Occipital lobe (tissue), 2 donors: ENCODE measurements around the gene SLX4. TPM values are rescaled to one million over a fixed set of nuclear protein-coding genes. Genes with fewer than 3 reads are reported as not detected.

Experiments used
- DNase-seq: peaks from one replicate; lab custom pipeline; 2025; lab: John Stamatoyannopoulos, UW
- total RNA-seq: library from RNA; depleted of rRNA; stranded (reverse); fragments of >200 nt; gene quantifications from one replicate; pipeline ENCODE4 v1.2.3, GENCODE V29; 2014

Gene SLX4
- total RNA-seq, 1 donor from 2014 or later, result 6.2 TPM

DNA sequence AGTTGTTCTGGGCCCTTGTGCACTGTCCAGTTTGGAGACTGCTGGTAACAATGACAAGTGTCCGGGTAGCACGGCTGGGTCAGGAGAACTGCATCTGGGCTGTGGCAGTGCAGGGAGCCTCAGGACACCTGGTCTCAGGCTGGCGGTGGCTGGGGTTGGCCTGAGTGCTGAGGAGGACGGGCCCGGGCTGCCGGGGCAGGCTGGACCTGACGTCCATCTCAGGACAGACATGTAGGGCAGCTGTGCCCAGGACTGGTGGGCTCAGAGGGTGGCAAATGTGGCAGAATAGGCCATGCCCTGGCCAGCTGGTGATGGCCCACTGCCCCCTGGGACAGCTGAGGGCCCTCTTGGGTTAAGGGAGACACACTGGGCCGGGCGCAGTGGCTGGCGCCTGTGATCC lies 30.0 kb downstream of the SLX4 start:
- no peak for DNase-seq

DNA sequence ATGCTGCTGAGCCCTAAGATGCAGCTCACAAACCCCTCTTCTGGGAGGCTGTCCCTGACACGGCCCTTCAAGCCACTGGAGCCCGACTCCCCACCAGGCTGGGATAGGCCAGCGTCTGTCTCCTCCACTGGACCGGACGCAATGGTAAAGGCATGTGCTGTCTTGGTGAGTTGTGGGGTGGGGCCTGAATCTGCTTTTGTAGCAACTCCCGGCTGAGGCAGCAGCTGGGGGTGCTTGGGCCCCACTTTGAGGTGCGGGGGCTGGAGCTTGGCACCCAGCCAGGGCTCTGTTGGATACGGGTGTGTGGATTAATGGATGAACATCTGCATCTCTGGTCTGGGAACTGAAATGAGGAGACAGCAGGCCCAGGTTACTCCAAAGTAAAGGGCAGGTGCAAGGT lies 30.7 kb downstream of the SLX4 start:
- no peak for DNase-seq

DNA sequence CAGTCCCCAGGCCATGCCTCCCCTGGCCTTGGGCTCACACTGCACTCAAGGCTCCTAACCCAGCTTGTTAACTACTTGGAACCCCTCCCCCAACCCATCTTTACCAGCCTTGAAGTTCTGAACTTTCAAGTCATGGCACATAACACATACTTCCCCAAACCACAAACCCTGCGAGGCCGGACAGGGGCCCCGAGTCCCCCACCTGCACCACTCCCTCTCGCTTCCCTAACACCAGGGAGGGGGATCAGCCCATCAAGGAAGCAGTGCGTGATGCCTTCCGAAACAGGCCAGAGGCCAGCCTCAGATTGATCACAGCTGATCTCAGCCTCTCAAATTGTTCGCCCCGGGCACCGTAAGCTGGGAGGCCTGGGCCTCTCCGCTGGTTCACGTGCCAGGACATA lies 31.2 kb downstream of the SLX4 start:
- DNase-seq, result no peak

DNA sequence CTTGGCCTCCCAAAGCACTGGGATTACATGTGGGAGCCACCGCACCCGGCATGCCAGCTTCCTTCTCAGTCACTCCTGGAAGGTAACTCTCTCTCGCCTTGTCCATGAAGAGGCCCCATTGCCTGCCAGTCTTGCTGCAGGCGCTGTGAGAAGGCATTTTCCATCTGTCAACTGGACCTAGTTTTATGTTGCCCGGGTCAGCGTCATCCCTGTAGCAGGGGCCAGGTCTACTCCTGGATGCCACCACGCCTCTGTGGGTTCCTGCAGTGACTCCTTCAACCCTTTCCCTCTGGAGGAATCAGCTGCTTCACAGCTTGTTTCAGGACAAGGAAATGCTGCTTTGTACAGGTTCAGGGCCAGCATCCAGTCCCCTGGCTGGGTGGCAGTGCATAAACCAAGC lies 31.6 kb downstream of the SLX4 start:
- no peak for DNase-seq

DNA sequence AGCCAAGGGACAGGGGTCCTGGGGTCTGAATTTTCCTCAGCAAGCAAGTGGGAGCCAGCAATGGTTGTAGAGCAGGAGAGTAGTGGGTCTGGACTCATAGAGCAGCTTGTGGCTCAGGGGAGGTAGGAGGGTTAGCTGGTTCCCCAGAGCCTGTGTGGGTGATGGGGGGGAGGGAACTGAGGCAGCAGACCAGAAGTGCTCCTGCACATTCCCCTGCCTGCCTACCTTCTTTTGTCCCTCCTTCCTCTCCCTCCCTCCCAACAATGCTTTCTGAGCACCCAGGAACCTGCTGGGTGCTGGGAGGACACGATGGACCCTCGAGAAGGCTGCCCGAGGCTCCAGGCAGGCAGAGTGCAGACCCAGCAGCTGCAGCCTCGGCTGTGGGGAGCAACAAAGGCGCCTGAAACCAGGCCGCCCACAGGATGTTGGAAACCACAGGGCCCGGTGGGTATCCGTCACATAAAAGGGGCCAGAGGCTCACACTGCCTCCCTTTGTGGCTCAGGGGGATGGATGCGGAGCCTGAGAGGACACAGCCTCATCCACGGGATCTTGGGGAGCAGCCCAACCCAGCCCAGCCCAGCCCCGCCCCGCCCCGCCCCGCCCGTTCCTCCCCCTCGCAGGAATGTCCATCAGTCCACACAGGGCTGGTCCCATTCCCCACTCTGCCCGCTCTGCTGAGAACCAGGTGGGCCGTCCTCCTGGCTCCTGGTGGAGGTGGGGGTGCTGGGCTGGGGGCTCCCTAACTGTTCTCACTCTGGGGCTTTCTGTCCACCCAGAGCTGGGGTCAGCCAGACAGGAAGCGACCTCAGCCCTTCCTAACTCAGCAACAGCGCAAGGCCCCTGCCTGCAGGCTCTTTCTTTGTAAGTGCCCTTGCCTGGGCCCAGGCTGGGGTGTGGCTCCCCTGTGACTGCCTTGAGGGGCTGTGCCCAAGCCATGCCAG lies 32.5 kb downstream of the SLX4 start:
- no peak for DNase-seq

DNA sequence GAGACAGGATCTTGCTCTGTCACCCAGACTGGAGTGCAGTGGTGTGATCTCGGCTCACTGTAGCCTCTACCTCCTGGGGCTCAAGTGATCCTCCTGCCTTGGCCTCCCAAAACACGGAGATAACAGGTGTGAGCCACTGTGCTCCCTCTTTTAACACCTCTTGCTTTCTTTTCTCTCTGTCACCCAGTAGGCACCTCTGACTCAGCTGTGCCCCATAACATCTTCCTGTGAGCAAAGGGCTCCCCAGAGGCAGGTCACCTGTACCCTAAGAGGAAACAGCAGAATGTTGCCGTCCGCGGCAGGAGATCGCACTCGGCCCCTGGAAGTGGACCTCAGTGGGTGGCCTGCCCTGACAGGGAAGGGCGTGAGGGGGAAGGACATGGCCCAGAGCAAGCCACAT lies 33.3 kb downstream of the SLX4 start:
- DNase-seq, result no peak

DNA sequence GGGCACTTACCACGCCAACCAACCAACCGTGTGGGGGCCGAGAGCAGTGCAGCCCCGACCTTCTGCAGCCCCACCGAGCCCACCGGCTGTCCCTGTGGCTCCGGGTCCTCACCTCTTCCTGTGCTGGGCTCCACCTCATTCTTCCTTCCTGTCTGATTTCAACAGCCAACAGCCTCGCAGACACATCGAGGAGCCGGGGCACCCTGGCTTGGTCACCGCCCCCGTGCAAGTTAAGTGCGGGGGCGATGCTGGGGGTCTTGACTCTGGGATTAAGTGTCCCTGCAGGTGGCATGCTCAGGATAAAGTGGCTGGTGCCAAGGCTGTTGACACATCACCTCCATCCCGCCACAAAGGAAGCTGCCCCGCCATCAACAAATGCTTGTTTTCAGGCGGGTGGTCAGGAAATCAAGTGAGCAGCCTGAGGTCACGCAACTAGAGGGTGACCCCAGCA lies 34.1 kb downstream of the SLX4 start, which contains the start of gene NLRC3:
NLRC3 (minus strand) TSS at position 102 of the 451 bp plus-strand sequence. CDS start 12,367 bp downstream, outside the sequence.
- no peak for DNase-seq

DNA sequence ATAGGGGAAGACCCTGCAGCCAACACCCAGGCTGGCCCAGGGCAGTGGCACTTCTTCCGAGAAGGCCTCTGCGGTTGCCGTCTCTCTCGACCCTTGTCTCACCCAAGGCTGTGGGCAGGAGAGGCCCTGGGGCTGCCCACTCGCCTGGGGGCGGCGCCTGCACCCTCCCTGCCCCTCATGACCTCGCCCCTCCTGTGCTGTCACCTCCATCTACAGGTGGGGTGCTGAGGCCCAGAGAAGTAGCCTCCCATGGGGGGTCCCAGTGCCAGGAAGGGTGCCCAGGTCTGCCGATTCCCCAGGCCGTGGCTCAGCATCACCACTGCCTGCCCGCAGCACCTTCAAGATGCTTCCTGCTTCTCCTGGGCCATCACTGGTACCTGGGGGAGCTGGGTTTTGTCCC lies 35.2 kb downstream of the SLX4 start:
- no peak for DNase-seq

DNA sequence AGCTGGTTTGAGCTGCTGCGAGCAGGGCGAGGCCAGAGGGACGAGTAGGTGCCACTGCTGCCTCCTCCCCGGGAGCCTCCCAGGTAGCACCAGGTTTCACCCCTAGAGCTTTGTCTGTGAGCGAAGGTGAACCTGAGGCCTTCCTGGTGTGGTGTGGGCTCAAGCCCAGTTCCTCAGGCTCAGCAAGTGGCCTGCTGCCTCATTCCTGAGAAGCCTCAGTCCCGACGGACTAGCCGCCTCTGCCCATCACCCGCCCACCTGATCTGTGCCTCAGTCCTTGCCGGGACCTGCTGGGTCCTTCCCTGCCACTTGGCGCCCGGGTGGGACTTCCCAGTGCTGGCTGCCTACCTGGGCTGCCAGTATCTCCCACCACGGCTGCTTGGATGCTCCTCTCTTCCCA lies 35.9 kb downstream of the SLX4 start:
- DNase-seq, result no peak

DNA sequence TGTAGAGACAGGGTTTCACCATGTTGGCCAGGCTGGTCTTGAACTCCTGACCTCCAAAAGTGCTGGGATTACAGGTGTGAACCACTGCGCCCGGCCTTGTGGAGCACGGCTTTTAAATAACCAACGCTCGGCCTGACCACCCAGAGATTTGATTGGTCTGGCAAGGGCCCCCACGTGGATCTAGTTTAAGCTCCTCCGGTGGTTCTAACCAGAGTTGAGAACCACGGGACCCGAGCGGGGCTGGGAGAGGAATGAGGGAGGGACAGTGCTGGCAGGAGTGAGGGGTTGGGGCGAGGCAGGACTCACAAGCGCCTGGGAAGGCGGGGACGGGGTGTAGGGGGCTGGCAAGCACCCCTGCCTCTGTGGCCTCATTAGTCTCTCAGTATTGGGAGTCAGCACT lies 37.2 kb downstream of the SLX4 start:
- DNase-seq, result no peak

DNA sequence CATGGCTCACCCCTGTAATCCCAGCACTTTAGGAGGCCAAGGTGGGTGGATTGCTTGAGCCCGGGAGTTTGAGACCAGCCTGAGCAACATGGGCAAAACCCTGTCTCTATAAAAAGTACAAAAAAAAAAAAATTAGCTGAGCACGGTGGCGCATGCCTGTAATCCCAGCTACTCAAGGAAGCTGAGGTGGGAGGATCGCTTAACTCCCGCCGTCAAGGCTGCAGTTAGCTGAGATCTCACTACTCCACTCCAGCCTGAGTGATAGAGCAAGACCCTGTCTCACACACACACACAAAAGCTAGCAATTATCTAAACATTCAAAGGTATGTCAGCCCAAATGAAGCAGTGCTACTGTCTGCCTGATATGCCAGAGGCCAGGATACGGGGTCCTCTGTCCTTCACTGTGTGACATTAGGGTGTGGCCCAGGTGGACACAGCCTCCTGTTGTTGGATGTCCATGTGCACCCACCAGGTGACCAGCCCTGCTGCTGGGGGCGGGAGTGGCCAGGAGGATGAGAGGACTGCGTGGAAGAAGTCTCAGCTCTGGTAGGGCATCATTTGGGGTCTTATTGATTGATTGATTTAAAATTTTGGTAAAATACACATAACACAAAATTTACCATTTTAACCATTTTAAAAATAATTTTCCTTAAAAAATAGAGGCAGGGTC lies 38.1 kb downstream of the SLX4 start:
- no peak for DNase-seq

DNA sequence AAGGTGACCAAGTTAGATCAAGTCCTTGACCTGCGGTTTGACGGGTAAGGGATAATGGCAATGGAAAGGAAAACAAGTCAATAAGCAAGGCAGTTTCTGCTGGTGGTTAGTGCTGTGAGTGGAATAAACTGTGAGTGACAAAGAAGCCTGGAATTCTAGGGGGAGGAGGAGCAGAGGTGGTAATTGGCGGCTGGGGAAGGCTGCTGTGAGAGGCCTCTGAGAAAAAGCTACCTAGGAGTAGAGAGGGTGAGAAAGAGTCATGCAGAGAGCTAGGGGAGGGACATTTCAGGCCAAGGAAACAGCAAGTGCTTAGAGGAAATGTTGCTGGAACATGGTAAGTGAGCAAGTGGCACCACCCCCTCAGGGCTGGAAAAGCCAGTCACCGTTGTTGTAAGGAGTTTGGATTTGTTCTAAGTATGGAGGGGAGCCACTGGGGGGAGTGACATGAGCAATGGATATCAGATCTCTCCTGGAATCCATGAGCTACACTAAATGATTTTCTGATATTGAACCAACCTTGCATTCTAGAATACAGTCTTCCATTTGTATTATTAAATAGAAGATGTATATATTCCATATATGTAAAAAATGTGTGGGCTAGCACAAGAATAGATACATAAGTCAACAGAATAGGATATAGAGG lies 40.9 kb downstream of the SLX4 start:
- DNase-seq, result no peak

DNA sequence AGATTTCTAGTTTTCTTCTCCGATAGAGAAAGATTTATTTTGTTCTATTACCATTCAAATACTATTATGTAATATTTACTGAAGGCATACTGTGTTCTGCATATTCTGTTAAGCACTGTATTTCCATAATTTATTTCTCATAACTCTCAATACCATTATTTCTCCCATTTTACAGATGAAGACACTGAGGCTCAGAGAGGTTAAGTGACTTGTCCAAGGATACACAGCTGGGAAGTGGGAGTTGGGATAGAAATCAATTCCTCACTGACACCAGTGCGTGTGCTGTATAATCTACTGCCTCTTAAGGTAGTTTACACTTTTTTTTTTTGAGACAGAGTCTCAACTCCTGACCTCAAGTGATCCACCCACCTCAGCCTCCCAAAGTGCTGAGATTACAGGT lies 41.6 kb downstream of the SLX4 start:
- no peak for DNase-seq

DNA sequence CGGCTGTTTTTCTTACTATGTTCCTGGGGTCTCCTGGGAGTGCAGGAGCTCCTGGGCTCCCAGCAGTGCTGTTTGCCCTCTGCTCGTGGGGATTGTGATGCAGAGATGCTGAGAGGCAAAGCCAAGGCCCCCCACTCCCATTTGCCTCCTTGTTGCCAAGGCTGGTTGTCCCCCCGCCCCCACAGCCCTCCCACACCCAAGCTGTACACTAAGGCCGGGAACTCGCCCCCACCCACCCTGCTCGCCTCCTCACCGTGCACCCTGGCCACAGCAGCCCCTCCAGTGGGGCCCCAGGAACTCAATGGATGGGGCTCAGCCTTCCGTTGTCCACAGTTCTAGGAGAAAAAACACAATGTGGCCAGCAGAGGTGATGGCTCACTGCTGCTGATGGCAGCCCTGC lies 44.4 kb downstream of the SLX4 start:
- DNase-seq, result no peak

DNA sequence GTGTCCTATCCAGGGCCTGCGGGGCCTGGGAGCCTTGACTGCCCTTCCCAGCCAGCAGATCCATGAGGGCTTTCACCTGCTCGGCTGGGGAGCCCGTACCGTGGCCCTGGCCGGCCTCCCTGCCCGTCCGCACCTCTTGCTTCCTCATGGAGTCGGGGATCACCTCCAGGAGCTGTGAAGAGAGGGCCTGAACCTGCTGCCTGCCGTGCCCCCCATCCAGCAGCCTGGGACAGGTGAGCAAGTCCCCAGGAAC lies 46.6 kb downstream of the SLX4 start:
- DNase-seq, result no peak

DNA sequence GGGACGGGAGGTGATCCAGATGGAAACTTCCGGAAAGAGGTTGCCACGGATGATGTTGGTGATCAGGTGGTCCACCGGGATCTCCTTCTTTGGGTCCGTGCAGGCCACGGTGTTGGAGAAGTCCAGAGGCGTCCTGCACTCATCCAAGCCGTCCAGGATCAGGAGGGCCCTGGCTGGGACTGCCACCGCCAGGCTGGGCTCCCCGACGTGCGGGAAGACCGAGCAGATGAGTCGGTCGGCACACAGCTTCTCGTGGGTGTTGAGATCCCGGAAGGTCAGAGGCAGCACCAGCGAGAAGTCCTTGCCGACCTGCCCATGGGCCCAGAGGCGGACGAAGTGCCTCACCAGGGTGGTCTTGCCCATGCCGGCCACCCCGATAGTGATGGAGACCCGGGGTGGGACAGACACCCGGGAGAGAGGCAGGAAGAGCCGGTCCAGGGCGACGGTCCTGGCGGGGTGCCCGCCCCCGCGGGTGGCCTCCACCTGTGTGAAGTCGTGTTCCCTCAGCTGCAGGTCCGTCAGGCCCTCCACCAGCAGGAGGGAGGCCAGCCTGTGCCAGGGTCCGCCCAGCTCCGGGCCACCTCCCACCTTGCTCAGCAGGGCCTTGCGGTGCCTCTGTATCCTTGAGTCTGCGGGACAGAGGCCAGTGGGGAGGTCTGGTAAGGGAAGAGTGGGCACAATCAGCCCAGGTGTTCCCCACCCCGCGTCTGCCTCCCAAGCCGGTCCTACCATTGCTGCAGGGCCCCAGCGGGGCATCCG lies 47.1 kb downstream of the SLX4 start:
- DNase-seq, result no peak

DNA sequence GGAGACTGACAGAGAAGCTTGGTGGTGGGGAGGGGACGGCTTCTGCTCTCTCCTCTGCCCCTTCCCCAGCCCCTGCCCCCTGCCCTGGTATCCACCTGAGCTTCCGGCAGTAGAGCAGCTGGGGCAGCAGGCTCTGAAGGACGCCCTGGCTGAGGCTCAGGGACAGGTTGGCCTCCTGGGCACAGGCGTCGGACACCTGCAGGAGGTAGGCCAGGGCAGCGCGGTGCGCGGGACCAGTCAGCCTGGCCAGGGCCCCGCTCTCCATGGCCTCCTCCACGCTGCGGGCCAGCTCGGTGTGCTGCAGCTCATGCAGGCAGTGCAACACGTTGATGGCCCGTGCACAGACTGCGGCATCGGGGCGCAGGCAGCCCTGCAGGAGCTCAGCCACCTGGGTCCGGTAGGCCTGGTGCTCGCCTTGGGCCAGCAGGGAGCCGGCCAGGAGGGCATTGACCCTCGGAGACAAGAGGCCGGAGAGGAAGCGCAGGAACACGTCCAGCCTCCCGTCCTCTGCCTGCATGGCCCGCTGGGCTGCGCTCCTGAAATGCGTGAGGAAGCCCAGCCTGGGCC lies 48.4 kb downstream of the SLX4 start:
- DNase-seq, result no peak

DNA sequence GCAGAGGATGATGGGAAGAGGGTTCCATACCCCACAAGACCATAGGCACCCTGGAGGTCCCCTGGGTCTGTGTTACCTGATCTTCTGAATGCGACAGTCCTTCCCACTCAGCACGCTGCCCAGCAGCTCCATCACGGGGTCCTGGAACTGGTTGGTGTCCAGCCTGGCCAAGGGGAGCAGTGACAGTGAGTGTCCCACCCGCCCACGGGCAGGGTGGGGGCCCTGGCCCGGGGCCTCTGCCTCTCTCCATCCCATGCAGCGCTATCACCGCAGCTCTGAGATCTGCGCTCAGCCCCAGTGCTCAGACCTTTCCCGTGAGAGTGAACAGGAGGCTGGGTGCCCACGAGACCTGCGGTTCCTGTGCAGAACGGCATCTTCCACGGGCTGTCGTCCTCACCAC lies 49.8 kb downstream of the SLX4 start:
- DNase-seq, result no peak

DNA sequence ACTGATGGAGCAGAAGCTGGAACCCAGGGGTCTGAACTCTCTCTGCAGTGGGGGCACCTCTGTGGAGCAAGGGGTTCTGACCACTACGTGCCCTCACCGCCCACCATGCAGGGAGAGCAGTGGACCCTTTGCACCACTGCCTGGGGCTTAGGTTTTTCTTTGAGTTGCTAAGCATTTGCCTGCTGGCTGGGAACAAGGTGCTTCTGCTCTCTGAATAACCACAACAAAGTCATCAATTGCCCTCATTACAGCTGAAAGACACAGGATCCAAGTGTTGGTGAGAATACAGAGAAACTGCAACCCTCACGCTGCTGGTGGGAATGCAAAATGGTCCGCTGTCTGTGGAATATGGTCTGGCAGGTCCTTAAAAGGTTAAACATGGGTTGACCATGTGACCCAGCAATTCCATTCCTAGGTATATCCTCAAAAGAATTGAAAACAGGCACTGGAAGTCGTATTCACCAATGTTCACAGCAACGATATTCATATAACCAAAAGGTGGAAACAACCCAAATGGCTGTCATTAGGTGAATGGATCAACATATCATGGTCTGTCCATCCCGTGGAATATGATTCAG lies 57.0 kb downstream of the SLX4 start:
- no peak for DNase-seq

DNA sequence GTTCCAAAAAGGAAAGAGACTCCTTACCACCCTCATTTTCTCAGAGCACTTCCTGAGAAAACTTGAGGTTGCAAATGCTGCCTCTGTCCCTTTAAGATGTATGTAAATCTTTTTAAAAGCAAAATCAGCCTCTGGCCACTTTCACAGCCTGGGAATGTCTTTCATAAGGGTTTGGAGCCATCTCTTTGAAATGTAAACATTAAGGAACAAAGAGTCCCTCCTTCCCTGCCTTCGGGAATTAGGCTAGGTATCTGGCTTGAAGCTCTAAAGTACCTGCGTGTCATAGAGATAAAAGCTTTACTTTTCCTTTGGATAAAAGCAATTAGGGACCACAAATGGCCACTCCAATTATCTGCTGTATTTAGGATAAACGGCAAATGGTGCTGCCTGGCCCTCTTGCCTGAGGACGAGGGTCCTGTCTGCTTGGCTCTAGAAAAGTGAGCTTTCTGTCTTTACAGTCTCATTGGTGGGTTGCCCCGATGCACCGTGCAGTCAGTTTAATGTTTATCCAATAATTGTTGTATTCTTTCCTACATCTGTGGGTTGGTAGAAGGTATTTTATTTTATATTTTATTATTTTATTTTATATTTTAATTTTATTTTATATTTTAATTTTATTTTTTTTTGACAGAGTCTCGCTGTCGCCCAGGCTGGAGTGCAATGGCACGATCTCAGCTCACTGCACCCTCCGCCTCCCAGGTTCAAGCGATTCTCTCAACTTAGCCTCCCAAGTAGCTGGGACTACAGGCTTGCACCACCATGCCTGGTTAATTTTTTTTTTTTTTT lies 58.1 kb downstream of the SLX4 start:
- no peak for DNase-seq
